IMR-90 (cell line): ENCODE results near the gene RNF123. TPM values are rescaled to one million over a fixed set of nuclear protein-coding genes. Genes with fewer than 3 reads are reported as not detected.

Experiments used
- ATAC-seq: fragments of 200-7000 bp; cut with Tn5 transposase; 2 replicates; pipeline ENCODE4 v1.9.1; 2020; ENCODE audit warnings: low read depth, mild to moderate bottlenecking, moderate library complexity
- BruUV-seq: library from RNA; stranded (reverse); fragments of 400-500 nt; replicated peaks from 2 replicates; lab custom pipeline; 2021; lab: Mats Ljungman, UMichigan
- CTCF ChIA-PET: fragments of 300-600 bp; formaldehyde crosslinking; extraction: SDS; loops from one replicate; lab custom pipeline; 2021; ENCODE audit warnings: antibody characterized with exemption; lab: Yijun Ruan, JAX
- POLR2A ChIA-PET: fragments of 300-600 bp; sonication (Branson Sonifier 250); formaldehyde crosslinking; loops from one replicate; lab custom pipeline; 2022; ENCODE audit warnings: antibody characterized with exemption; ENCODE audit not compliant: unreplicated experiment; lab: Charles Lee
- DNase-seq: peaks from one replicate; pipeline ENCODE4 v3.0.0; 2013
- H2AFZ ChIP-seq: replicated peaks from 2 replicates; pipeline ENCODE3; 2013; ENCODE audit warnings: low read length, mild to moderate bottlenecking; ENCODE audit not compliant: poor library complexity
- H2AK5ac ChIP-seq: 2 replicates; pipeline ENCODE4 v1.6.1; 2013; ENCODE audit warnings: low read depth, low read length, inconsistent platforms
- H2AK9ac ChIP-seq: replicated peaks from 2 replicates; pipeline ENCODE3; 2013; ENCODE audit warnings: mild to moderate bottlenecking, low read depth, low read length, moderate library complexity; ENCODE audit not compliant: poor library complexity
- H2BK120ac ChIP-seq: 2 replicates; pipeline ENCODE4 v1.6.1; 2013; ENCODE audit warnings: low read depth, low read length, inconsistent platforms
- H2BK15ac ChIP-seq: 3 replicates; pipeline ENCODE4 v1.6.1; 2013; ENCODE audit warnings: low read depth, low read length, inconsistent platforms
- H2BK20ac ChIP-seq: 2 replicates; pipeline ENCODE4 v1.6.1; 2013; ENCODE audit warnings: low read depth, mild to moderate bottlenecking, inconsistent platforms, low read length, moderate library complexity
- H2BK5ac ChIP-seq: 2 replicates; pipeline ENCODE4 v1.6.1; 2013; ENCODE audit warnings: mild to moderate bottlenecking, low read depth, low read length, inconsistent platforms; ENCODE audit not compliant: poor library complexity, severe bottlenecking
- H3K14ac ChIP-seq: replicated peaks from 2 replicates; pipeline ENCODE4 v1.6.1; 2013; ENCODE audit warnings: low read depth, low read length, inconsistent platforms
- H3K18ac ChIP-seq: 2 replicates; pipeline ENCODE4 v1.6.1; 2013; ENCODE audit warnings: low read depth, low read length, control low read depth
- H3K23ac ChIP-seq: 2 replicates; pipeline ENCODE4 v1.6.1; 2013; ENCODE audit warnings: low read depth, low read length, inconsistent platforms
- H3K27ac ChIP-seq: 2 replicates; pipeline ENCODE4 v1.5.1; 2013; ENCODE audit warnings: mild to moderate bottlenecking, control low read depth, low read length; ENCODE audit not compliant: insufficient read depth
- H3K27me3 ChIP-seq: 2 replicates; pipeline ENCODE4 v1.6.1; 2013; ENCODE audit warnings: low read length; ENCODE audit not compliant: control insufficient read depth, insufficient read depth
- H3K36me3 ChIP-seq: 2 replicates; pipeline ENCODE4 v1.6.1; 2013; ENCODE audit warnings: low read length, mixed read lengths; ENCODE audit not compliant: control insufficient read depth, insufficient read depth
- H3K4ac ChIP-seq: 2 replicates; pipeline ENCODE4 v1.6.1; 2013; ENCODE audit warnings: low read depth, low read length, inconsistent platforms
- H3K4me1 ChIP-seq: 2 replicates; pipeline ENCODE4 v1.6.1; 2013; ENCODE audit warnings: low read length, mixed read lengths; ENCODE audit not compliant: control insufficient read depth, insufficient read depth
- H3K4me2 ChIP-seq: 2 replicates; pipeline ENCODE4 v1.6.1; 2013; ENCODE audit warnings: low read depth, mild to moderate bottlenecking, control low read depth, low read length, moderate library complexity
- H3K4me3 ChIP-seq: 2 replicates; pipeline ENCODE4 v1.5.1; 2013; ENCODE audit warnings: low read depth, mild to moderate bottlenecking, control low read depth, low read length, moderate library complexity; ENCODE audit not compliant: insufficient read depth
- H3K56ac ChIP-seq: 2 replicates; pipeline ENCODE4 v1.6.1; 2013; ENCODE audit warnings: low read length, inconsistent platforms; ENCODE audit not compliant: insufficient read depth; ENCODE audit errors: extremely low read depth
- H3K79me1 ChIP-seq, 2 experiments: 2 replicates each; pipeline ENCODE4 v1.6.1; 2013; ENCODE audit warnings: low read length in 2 of 2, inconsistent platforms in 1 of 2, low read depth in 1 of 2
- H3K9ac ChIP-seq: 2 replicates; pipeline ENCODE4 v1.6.1; 2013; ENCODE audit warnings: low read depth, low read length, control low read depth
- H3K9me1 ChIP-seq: 2 replicates; pipeline ENCODE4 v1.6.1; 2013; ENCODE audit warnings: low read length, inconsistent platforms; ENCODE audit not compliant: insufficient read depth
- H3K9me3 ChIP-seq: 2 replicates; pipeline ENCODE4 v1.6.1; 2013; ENCODE audit warnings: low read length; ENCODE audit not compliant: control insufficient read depth, insufficient read depth
- H4K20me1 ChIP-seq: 2 replicates; pipeline ENCODE4 v1.6.1; 2013; ENCODE audit warnings: low read length, inconsistent platforms; ENCODE audit not compliant: insufficient read depth
- H4K5ac ChIP-seq: 2 replicates; pipeline ENCODE4 v1.6.1; 2013; ENCODE audit warnings: mild to moderate bottlenecking, low read depth, low read length, control low read depth
- H4K8ac ChIP-seq, 2 experiments: 2 replicates each; pipeline ENCODE4 v1.6.1; 2013; ENCODE audit warnings: low read depth in 2 of 2, low read length in 2 of 2, control low read depth in 1 of 2, inconsistent platforms in 1 of 2
- H4K91ac ChIP-seq: 2 replicates; pipeline ENCODE4 v1.6.1; 2013; ENCODE audit warnings: low read depth, low read length, inconsistent platforms; ENCODE audit not compliant: insufficient read depth
- BHLHE40 ChIP-seq: fragments of 150-350 bp; IDR thresholded peaks from 2 replicates; pipeline ENCODE4 v1.6.1; 2016; ENCODE audit warnings: mild to moderate bottlenecking, low read depth, low read length
- CEBPB ChIP-seq: IDR thresholded peaks from 2 replicates; pipeline ENCODE4 v1.6.1; 2012; ENCODE audit warnings: low read depth, low read length, improper control_type of control experiment
- CHD1 ChIP-seq: IDR thresholded peaks from 2 replicates; pipeline ENCODE4 v1.6.1; 2012; ENCODE audit warnings: low read depth, low read length, improper control_type of control experiment
- FOS ChIP-seq: fragments of 150-350 bp; IDR thresholded peaks from 2 replicates; pipeline ENCODE4 v1.6.1; 2016; ENCODE audit warnings: low read depth, low read length
- MAFK ChIP-seq: IDR thresholded peaks from 2 replicates; pipeline ENCODE4 v1.6.1; 2012; ENCODE audit warnings: low read depth, low read length, improper control_type of control experiment
- NFE2L2 ChIP-seq: fragments of 150-350 bp; IDR thresholded peaks from 2 replicates; pipeline ENCODE4 v1.6.1; 2016; ENCODE audit warnings: low read depth, mild to moderate bottlenecking, low read length
- POLR2A ChIP-seq: IDR thresholded peaks from 2 replicates; pipeline ENCODE4 v1.6.1; 2012; ENCODE audit warnings: mild to moderate bottlenecking, low read depth, low read length
- RAD21 ChIP-seq: IDR thresholded peaks from 2 replicates; pipeline ENCODE4 v1.6.1; 2012; ENCODE audit warnings: low read length, improper control_type of control experiment
- RCOR1 ChIP-seq: IDR thresholded peaks from 2 replicates; pipeline ENCODE4 v1.6.1; 2012; ENCODE audit warnings: mild to moderate bottlenecking, low read length, improper control_type of control experiment; ENCODE audit not compliant: insufficient replicate concordance
- RFX5 ChIP-seq: IDR thresholded peaks from 2 replicates; pipeline ENCODE4 v1.8.0; 2012; ENCODE audit warnings: low read depth, mild to moderate bottlenecking, low read length, moderate library complexity
- SMC3 ChIP-seq: fragments of 150-350 bp; IDR thresholded peaks from 2 replicates; pipeline ENCODE4 v1.6.1; 2016; ENCODE audit warnings: low read depth, mild to moderate bottlenecking, antibody characterized with exemption, low read length, moderate library complexity
- WGBS, 2 experiments: methylation state at CpG; one replicate each; pipeline versions ENCODE4 v1.1.5 to v1.1.7; 2013; ENCODE audit warnings: missing lambda C conversion rate in 2 of 2; ENCODE audit not compliant: insufficient read length in 1 of 2; ENCODE audit errors: extremely low coverage in 2 of 2; 5-methylcytosine and 5-hydroxymethylcytosine counted together
- dilution Hi-C: fragments of 300-500 bp; cut with HindIII; formaldehyde crosslinking; loops from one replicate; pipeline ENCODE4 v1.14.3; 2018; ENCODE audit warnings: low sequenced_read_pairs; ENCODE audit not compliant: unreplicated experiment
- in situ Hi-C: fragments of 300-500 bp; cut with MboI; formaldehyde crosslinking; loops from 3 replicates; pipeline ENCODE4 v1.14.3; 2019; ENCODE audit warnings: low sequenced_read_pairs, inconsistent platforms, mixed read lengths
- intact Hi-C: fragments of 100-400 bp; cut with micrococcal nuclease; formaldehyde crosslinking; loops from 2 replicates; pipeline ENCODE4 v1.10.0; 2022
- polyA plus RNA-seq, 3 experiments: library from polyadenylated mRNA; depleted of rRNA; stranded (reverse); fragments of >200 nt; gene quantifications; 2 replicates each; pipeline ENCODE4 v1.2.3, GENCODE V29; 2012; ENCODE audit warnings: low replicate concordance in 1 of 3
- total RNA-seq: library from RNA; depleted of rRNA; stranded (reverse); fragments of >200 nt; gene quantifications from 2 replicates; pipeline ENCODE4 v1.2.3, GENCODE V29; 2012
- TF ChIP-seq, protein P1 (sequence below): fragments of 150-350 bp; IDR thresholded peaks from 2 replicates; pipeline ENCODE4 v1.6.1; 2017; ENCODE audit warnings: mild to moderate bottlenecking, antibody characterized with exemption, low read length, low read depth

Gene RNF123
- total and polyA plus RNA-seq, 2 of the 4 experiments (the other 2 are of a cell fraction), result 13.4 to 37.7 TPM

DNA sequence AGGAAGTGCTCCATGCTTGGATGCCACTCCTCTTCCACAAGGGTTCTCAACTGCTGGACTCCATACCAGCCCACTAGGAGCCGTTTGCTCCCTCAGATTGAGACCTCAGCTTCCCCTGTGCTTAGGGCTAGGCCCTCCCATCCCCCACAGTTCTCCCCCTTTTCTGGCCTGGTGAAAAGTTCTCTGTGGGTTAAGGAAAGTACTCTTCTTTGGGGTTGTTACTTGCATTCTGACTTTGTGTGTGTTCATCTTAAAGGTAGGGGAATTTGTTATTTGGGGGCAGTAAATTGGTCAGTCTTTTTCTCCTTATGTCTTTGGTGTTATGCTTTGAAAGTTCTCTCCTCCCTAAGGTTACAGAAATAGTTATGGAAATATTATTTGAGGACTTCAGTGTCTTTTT is 39.2 kb upstream of the RNF123 start:
- ChIA-PET POLR2A (no interaction called here), CTCF (no interaction called here)
- no peaks in the 10 kb centered on the region for H4K20me1 ChIP-seq
- in situ Hi-C loops, result no loop called here
- H3K4me1 ChIP-seq, result no peaks in the 10 kb centered on the region
- H4K8ac ChIP-seq, result no peak overlapping the region
- no peak overlapping the region for H2AFZ ChIP-seq
- no peak overlapping the region for H2BK15ac ChIP-seq
- no TSS peak for BruUV-seq
- TF ChIP-seq MAFK (no peak), FOS (no peak), RCOR1 (no peak), BHLHE40 (no peak), CHD1 (no peak), SMC3 (no peak), RAD21 (no peak), NFE2L2 (no peak), POLR2A (no peak), CEBPB (no peak), RFX5 (no peak)
- TF ChIP-seq, protein P1, sequence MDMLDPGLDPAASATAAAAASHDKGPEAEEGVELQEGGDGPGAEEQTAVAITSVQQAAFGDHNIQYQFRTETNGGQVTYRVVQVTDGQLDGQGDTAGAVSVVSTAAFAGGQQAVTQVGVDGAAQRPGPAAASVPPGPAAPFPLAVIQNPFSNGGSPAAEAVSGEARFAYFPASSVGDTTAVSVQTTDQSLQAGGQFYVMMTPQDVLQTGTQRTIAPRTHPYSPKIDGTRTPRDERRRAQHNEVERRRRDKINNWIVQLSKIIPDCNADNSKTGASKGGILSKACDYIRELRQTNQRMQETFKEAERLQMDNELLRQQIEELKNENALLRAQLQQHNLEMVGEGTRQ, result no peak
- H3K18ac ChIP-seq, result no peak overlapping the region
- H4K5ac ChIP-seq, result no peak overlapping the region
- peaks cover 25% of the 10 kb centered on the region for H3K27me3 ChIP-seq
- peaks cover 3% of the 10 kb centered on the region; the same call in 1 of the 2 replicates for H3K9me1 ChIP-seq
- H3K9ac ChIP-seq, result no peak overlapping the region
- no peak overlapping the region for H3K4ac ChIP-seq
- H3K56ac ChIP-seq, result no peak overlapping the region
- H3K14ac ChIP-seq, result no peak overlapping the region
- H3K23ac ChIP-seq, result no peak overlapping the region
- no peak overlapping the region for H2AK9ac ChIP-seq
- intact Hi-C loops, result no loop called here
- H2AK5ac ChIP-seq, result no peak overlapping the region
- H3K4me3 ChIP-seq, result no peak overlapping the region
- no peak overlapping the region for H2BK5ac ChIP-seq
- dilution Hi-C loops, result no loop called here
- no peak overlapping the region for H3K27ac ChIP-seq
- H3K79me1 ChIP-seq, result no peaks in the 10 kb centered on the region
- H3K9me3 ChIP-seq, result no peaks in the 10 kb centered on the region
- no CpG with 5 or more reads among the region's 1 CpG for WGBS, 2 experiments
- no peak overlapping the region for H4K91ac ChIP-seq
- H2BK120ac ChIP-seq, result no peak overlapping the region
- no peak overlapping the region for H3K4me2 ChIP-seq
- H2BK20ac ChIP-seq, result no peak overlapping the region
- H3K36me3 ChIP-seq, result no peaks in the 10 kb centered on the region
- ATAC-seq (no peak), DNase-seq (no peak)
